Neural cell (in vitro differentiated cells): ENCODE results near the gene GCSAM. TPM values are rescaled to one million over a fixed set of nuclear protein-coding genes. Genes with fewer than 3 reads are reported as not detected.

Source experiments
- H2AFZ ChIP-seq: fragments of 200-600, 300-800 bp; sonication (generic), shearing (Covaris generic); 2 replicates; pipeline ENCODE4 v1.6.0; 2014; ENCODE audit warnings: low read depth, mild to moderate bottlenecking, antibody characterized with exemption, low read length, moderate library complexity
- H3F3A ChIP-seq: fragments of 200-600 bp; shearing (Covaris generic); 2 replicates; pipeline ENCODE4 v1.6.1; 2016; ENCODE audit warnings: mild to moderate bottlenecking, moderate library complexity, mixed read lengths, antibody characterized with exemption, low read length; ENCODE audit not compliant: insufficient read depth, poor library complexity, severe bottlenecking
- H3K27ac ChIP-seq: fragments of 200-600, 300-800 bp; sonication (generic), shearing (Covaris generic); 2 replicates; pipeline ENCODE4 v1.5.1; 2014; ENCODE audit warnings: mild to moderate bottlenecking, low read length, moderate library complexity
- H3K27me3 ChIP-seq: fragments of 300-800, 200-600 bp; sonication (generic), shearing (Covaris generic); 2 replicates; pipeline ENCODE4 v1.6.0; 2014; ENCODE audit warnings: mild to moderate bottlenecking, low read depth, low read length, moderate library complexity; ENCODE audit not compliant: insufficient read depth
- H3K36me3 ChIP-seq: fragments of 300-800, 200-600 bp; sonication (generic), shearing (Covaris generic); 2 replicates; pipeline ENCODE4 v1.5.1; 2014; ENCODE audit warnings: mild to moderate bottlenecking, antibody characterized with exemption, low read length, moderate library complexity; ENCODE audit not compliant: insufficient read depth
- H3K4me2 ChIP-seq: fragments of 300-800, 200-600 bp; sonication (generic), shearing (Covaris generic); 2 replicates; pipeline ENCODE4 v1.6.0; 2014; ENCODE audit warnings: mild to moderate bottlenecking, low read length
- H3K4me3 ChIP-seq: fragments of 300-800, 200-600 bp; sonication (generic), shearing (Covaris generic); 2 replicates; pipeline ENCODE4 v1.5.1; 2014; ENCODE audit warnings: mild to moderate bottlenecking, low read length, moderate library complexity
- H3K79me2 ChIP-seq: fragments of 200-600 bp; shearing (Covaris generic); replicated peaks from 2 replicates; pipeline ENCODE4 v1.6.0; 2014; ENCODE audit warnings: mild to moderate bottlenecking, low read length, moderate library complexity; ENCODE audit not compliant: insufficient read depth
- H3K9ac ChIP-seq: fragments of 300-800, 200-600 bp; sonication (generic), shearing (Covaris generic); 2 replicates; pipeline ENCODE4 v1.6.1; 2016; ENCODE audit warnings: mild to moderate bottlenecking, low read length, mixed read lengths
- H3K9me2 ChIP-seq: fragments of 200-600 bp; shearing (Covaris generic); 2 replicates; pipeline ENCODE4 v1.6.1; 2016; ENCODE audit warnings: mild to moderate bottlenecking, low read length, mixed read lengths; ENCODE audit not compliant: insufficient read depth
- H3K9me3 ChIP-seq: fragments of 200-600, 300-800 bp; sonication (generic), shearing (Covaris generic); 2 replicates; pipeline ENCODE4 v1.6.1; 2016; ENCODE audit warnings: mild to moderate bottlenecking, mixed run types, low read length, moderate library complexity, mixed read lengths
- H4K20me1 ChIP-seq: fragments of 200-600 bp; shearing (Covaris generic); 2 replicates; pipeline ENCODE4 v1.6.1; 2016; ENCODE audit warnings: mild to moderate bottlenecking, mixed run types; ENCODE audit not compliant: insufficient read depth
- CTCF ChIP-seq: fragments of 450-650 bp; IDR thresholded peaks from 2 replicates; pipeline ENCODE4 v1.5.1; 2014; ENCODE audit warnings: antibody characterized with exemption, mild to moderate bottlenecking, moderate library complexity; ENCODE audit not compliant: poor library complexity, severe bottlenecking
- EP300 ChIP-seq: fragments of 450-650 bp; conservative IDR thresholded peaks from 2 replicates; pipeline ENCODE4 v1.6.1; 2014; ENCODE audit warnings: antibody characterized with exemption, mild to moderate bottlenecking, moderate library complexity; ENCODE audit not compliant: poor library complexity, severe bottlenecking
- EZH2 ChIP-seq: fragments of 200-600, 300-800 bp; shearing (Covaris generic), sonication (generic); IDR thresholded peaks from 2 replicates; pipeline ENCODE4 v1.6.1; 2014; ENCODE audit warnings: antibody characterized with exemption, low read length, borderline replicate concordance, mild to moderate bottlenecking; ENCODE audit not compliant: insufficient read depth, poor library complexity, severe bottlenecking
- MXI1 ChIP-seq: fragments of 450-650 bp; conservative IDR thresholded peaks from 2 replicates; pipeline ENCODE4 v1.6.1; 2014; ENCODE audit warnings: antibody characterized with exemption, mild to moderate bottlenecking; ENCODE audit not compliant: poor library complexity, severe bottlenecking
- POLR2AphosphoS5 ChIP-seq: IDR thresholded peaks from 2 replicates; pipeline ENCODE4 v1.6.1; 2012
- RAD21 ChIP-seq: fragments of 450-650 bp; conservative IDR thresholded peaks from 2 replicates; pipeline ENCODE4 v1.6.1; 2014; ENCODE audit warnings: antibody characterized with exemption, mild to moderate bottlenecking, moderate library complexity
- REST ChIP-seq: IDR thresholded peaks from 2 replicates; pipeline ENCODE4 v1.6.1; 2012; ENCODE audit warnings: borderline replicate concordance
- SMC3 ChIP-seq: fragments of 450-650 bp; conservative IDR thresholded peaks from 2 replicates; pipeline ENCODE4 v1.6.1; 2014; ENCODE audit warnings: antibody characterized with exemption, mild to moderate bottlenecking, moderate library complexity; ENCODE audit not compliant: poor library complexity
- TAF1 ChIP-seq: IDR thresholded peaks from 2 replicates; pipeline ENCODE4 v1.6.1; 2012; ENCODE audit warnings: low read depth
- polyA plus RNA-seq: library from polyadenylated mRNA; depleted of rRNA; stranded (reverse); fragments of >200 nt; gene quantifications from 2 replicates; pipeline ENCODE4 v1.2.3, GENCODE V29; 2014

The GCSAM gene
- polyA plus RNA-seq, 1 donor from 2014 or later, result not detected

- Histone ChIP-seq H3K4me2 (no peak overlapping the region), H3K27me3 (no peaks in the 10 kb centered on the region), H3K36me3 (no peaks in the 10 kb centered on the region), H3K9me2 (no peaks in the 10 kb centered on the region), H4K20me1 (no peaks in the 10 kb centered on the region), H3F3A (no peaks in the 10 kb centered on the region), H3K27ac (no peak overlapping the region), H2AFZ (no peak overlapping the region), H3K9me3 (no peaks in the 10 kb centered on the region), H3K79me2 (no peaks in the 10 kb centered on the region), H3K4me3 (no peak overlapping the region), H3K9ac (no peak overlapping the region)
- no peak for TF ChIP-seq CTCF
- TF ChIP-seq EZH2, result no peak
- no peak for TF ChIP-seq EP300
- no peak for TF ChIP-seq RAD21
- TF ChIP-seq POLR2AphosphoS5, result no peak
- no peak for TF ChIP-seq REST
- TF ChIP-seq TAF1, result no peak
- no peak for TF ChIP-seq SMC3
- no peak for TF ChIP-seq MXI1
Measured at GRCh38 chr3:112141293-112141692, 8.2 kb upstream of the GCSAM start.

- no peaks in the 10 kb centered on the region for H3K9me3 ChIP-seq
- no peaks in the 10 kb centered on the region for H3K36me3 ChIP-seq
- no peaks in the 10 kb centered on the region for H3K27me3 ChIP-seq
- H3K27ac ChIP-seq, result no peak overlapping the region
- H3F3A ChIP-seq, result no peaks in the 10 kb centered on the region
- H3K4me2 ChIP-seq, result no peak overlapping the region
- no peak overlapping the region for H3K4me3 ChIP-seq
- no peak overlapping the region for H3K9ac ChIP-seq
- H4K20me1 ChIP-seq, result no peaks in the 10 kb centered on the region
- H2AFZ ChIP-seq, result no peak overlapping the region
- no peaks in the 10 kb centered on the region for H3K9me2 ChIP-seq
- no peaks in the 10 kb centered on the region for H3K79me2 ChIP-seq
- TF ChIP-seq MXI1 (no peak), TAF1 (no peak), RAD21 (no peak), CTCF (no peak), EP300 (no peak), REST (no peak), POLR2AphosphoS5 (no peak), SMC3 (no peak), EZH2 (no peak)
Measured at GRCh38 chr3:112140584-112140983, 7.5 kb upstream of the GCSAM start.
